NCI-H526 (cell line): ENCODE measurements around the gene PHF23.

ENCODE experiments used
- DNase-seq, 2 experiments: peaks; one replicate each; lab custom pipeline; 2025; lab: John Stamatoyannopoulos, UW

PHF23 gene

DNA sequence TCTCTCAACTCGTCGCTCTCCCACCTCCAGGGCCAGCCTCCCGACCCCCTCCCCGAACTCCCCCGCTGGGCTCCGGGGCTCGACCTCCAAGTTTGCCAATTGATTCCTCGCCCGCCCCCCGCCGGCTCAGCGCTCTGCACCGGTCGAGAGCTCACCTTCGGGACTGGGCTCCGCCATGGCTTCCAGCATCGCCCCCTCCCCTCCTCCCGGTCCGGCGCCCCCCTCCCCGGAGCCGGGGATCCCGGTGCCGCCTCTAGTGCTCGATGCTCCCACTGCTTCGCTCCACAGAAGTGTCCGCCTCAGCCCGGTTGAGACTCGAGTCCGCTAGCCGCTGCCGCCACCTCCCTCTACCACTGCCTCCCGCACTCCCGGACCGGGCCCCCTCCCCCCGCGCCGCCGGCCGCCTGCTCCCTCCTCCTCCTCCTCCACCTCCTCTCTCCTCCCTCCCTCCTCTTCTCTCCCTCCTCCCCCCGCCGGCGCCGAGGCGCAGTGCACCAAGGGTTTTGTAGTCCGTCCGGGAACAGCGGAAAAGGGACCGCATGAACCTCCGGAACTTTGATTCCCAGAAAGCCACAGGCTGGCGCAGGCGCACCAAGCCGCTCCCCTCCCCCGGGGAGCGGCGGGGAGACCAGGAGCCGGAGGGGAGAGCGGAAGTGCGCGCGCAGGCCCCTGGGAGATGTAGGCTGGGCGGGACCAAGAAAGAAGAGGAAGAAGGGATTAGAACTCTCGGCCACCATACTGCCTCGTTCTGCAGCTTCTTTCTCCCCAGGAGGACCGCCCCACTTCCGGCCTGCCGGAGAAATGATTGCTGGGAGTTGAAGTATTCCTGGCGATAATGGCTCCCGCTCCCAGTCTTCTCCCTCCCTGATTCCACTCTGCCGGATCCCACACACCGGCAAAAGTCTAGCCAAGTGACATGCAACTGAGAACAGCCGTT lies at the start of gene PHF23:
TSS of gene PHF23 (minus strand) at position 367 of the 937 bp plus-strand sequence. CDS start at position 189, 178 bp downstream.
- DNase-seq: peak; percentile 97 to 98

DNA sequence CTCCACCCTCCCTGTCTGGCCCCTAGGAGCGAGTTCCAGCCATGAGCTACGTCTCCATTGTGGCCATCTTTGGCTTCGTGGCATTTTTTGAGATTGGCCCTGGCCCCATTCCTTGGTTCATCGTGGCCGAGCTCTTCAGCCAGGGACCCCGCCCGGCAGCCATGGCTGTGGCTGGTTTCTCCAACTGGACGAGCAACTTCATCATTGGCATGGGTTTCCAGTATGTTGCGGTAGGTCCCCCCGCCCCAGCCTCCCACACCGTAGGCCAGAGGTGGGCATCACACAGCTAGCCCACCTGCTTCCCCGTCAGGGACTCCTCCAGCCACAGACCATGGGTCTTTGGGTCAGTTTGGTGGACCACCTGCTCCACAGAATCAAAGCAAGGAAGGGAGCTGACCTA lies 46.4 kb upstream of the PHF23 start:
- no peak for DNase-seq

DNA sequence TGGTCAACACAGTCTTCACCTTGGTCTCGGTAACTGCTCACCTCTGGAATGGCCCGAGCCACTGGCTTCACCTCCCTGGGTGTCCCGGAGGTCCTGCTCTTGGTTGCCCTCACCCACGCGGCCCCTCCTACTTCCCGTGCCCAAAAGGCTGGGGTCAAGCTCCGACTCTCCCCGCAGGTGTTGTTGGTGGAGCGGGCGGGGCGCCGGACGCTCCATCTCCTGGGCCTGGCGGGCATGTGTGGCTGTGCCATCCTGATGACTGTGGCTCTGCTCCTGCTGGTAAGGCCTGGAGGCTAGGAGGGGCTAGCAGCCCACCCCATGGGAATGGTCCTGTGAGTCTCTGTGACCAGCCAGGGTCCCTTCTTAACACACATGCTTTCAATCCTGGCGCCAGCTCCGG lies 45.7 kb upstream of the PHF23 start:
- no peak for DNase-seq

DNA sequence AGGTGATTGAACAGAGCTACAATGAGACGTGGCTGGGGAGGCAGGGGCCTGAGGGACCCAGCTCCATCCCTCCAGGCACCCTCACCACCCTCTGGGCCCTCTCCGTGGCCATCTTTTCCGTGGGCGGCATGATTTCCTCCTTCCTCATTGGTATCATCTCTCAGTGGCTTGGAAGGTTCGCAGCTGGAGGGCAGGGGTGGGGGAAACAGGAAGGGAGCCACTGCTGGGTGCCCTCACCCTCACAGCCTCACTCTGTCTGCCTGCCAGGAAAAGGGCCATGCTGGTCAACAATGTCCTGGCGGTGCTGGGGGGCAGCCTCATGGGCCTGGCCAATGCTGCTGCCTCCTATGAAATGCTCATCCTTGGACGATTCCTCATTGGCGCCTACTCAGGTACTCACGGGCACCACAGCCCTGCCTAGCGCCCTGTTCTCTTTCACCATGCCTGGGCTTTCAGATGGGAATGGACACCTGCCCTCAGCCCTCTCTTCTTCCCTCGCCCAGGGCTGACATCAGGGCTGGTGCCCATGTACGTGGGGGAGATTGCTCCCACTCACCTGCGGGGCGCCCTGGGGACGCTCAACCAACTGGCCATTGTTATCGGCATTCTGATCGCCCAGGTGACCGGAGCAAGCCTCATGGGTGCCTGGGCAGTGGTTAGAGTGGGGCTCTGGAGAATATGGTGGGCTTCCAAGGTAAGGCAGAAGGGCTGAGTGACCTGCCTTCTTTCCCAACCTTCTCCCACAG lies 44.4 kb upstream of the PHF23 start:
- no peak for DNase-seq

DNA sequence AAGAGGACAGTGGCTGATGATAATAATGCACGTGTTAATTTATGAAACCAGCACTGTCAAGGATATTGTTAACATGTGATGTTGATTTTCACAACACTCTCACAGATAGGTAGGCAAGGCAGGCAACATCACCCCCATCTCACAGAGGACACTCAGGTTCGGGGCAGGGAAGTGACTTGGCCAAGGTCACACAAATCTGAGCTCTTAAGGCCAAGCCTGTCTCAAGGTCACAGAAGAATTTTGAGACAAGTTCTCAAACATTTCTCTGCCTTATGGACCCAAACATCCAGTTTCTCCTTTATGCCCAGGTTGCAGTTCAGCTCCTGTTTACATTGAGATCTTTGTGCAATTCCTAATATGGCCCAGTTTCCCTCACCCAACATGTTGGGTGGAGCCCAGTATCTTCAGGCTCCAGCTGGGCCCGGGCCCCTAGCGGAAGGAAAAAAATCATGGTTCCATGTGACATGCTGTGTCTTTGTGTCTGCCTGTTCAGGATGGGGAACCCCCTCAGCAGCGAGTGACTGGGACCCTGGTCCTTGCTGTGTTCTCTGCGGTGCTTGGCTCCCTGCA lies 43.6 kb upstream of the PHF23 start:
- peak in 1 of 2 experiments; percentile 19 for DNase-seq

DNA sequence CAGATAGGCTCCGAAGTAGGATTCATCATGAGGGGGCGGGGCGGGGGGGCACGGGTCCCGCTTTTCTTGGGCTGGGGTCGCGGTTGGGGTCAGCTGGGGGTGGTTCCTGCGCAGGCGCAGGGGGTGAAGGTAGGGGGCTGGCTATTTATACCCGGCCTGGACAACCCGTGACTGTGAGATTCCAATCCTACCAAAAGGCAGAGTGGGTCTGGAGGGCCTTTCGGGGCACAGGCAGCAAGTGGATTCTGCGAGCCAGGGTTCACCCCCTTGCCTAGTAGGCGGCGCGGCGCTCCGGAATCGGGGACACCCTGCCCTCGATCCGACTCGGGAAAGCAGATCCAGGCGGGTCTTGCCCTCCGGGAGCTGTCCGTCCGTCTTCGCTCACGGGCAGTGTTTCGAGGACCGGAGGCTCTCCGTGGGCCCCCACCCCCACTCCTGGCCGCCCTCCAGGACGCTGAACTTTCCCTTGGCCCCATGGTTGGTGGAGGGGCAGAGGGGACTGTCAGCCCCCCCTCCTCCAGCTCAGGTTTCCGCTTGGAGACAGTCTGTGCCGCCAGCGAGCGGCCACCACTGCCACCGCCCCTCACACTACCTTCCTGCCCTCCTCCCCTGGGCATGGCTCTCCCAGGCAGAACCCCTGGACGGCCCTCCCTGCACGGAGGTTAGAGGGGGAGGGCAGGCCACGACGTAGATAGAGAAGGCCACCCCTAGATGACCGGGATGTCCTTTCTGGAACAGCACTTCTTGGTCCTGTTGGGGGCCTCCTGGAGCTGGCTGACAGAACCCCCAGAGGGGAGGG lies 42.9 kb upstream of the PHF23 start:
- peak in 1 of 2 experiments; percentile 39 for DNase-seq

DNA sequence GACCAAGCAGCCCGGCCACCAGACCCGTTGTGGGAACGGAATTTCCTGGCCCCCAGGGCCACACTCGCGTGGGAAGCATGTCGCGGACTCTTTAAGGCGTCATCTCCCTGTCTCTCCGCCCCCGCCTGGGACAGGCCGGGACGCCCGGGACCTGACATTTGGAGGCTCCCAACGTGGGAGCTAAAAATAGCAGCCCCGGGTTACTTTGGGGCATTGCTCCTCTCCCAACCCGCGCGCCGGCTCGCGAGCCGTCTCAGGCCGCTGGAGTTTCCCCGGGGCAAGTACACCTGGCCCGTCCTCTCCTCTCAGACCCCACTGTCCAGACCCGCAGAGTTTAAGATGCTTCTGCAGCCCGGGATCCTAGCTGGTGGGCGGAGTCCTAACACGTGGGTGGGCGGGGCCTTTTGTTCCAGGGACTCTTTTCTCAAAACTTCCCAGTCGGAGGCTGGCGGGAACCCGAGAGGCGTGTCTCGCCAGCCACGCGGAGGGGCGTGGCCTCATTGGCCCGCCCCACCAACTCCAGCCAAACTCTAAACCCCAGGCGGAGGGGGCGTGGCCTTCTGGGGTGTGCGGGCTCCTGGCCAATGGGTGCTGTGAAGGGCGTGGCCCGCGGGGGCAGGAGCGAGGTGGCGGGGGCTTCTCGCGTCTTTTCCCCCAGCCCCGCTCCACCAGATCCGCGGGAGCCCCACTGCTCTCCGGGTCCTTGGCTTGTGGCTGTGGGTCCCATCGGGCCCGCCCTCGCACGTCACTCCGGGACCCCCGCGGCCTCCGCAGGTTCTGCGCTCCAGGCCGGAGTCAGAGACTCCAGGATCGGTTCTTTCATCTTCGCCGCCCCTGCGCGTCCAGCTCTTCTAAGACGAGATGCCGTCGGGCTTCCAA lies 42.1 kb upstream of the PHF23 start, which contains the start of gene SLC2A4:
TSS of gene SLC2A4 (plus strand) at position 645 of the 879 bp plus-strand sequence. CDS start at position 862, 217 bp downstream.
- DNase-seq: peak; percentile 87 to 96

DNA sequence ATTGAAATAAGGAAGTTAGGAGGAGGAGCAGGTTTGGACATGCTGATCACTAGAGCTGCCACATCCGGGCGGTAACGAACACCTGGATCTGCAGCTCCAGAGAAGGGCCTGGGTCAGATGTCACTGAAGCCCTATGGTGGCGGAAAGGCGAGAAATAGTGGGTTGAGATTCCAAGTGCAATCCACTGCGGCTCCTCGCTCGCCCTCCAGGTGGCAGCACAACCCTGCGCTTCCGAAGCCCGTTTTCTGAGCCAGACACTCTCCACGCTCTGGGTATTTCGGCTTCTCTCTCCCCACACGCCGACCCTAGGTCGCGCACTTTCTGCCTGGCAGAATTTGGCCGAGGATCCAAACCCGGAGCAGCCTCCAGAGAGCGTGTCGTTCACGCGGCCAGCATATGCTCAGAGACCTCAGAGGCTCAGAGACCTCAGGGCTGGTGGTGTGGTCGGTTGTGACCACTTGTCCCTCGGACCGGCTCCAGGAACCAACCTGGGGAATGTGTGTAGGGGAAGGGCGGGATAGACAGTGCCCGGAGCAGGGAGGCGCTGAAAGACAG lies 41.3 kb upstream of the PHF23 start:
- DNase-seq: peak; percentile 70 to 86

DNA sequence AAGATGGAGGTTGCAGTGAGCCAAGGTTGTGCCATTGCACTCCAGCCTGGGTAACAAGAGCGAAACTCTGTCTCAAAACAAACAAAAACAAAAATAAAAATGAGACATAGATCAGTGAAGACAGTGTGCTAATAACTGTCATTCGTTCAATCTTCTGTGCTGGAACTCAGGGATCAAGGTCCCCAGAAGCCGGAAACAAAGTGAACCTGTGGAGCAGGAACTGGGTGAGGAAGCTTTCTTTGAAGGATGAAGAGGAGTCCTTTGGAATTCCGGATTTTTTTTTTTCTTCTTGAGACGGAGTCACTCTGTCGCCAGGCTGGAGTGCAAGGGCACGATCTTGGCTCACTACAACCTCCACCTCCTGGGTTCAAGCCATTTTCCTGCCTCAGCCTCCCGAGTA lies 40.2 kb upstream of the PHF23 start:
- no peak for DNase-seq

DNA sequence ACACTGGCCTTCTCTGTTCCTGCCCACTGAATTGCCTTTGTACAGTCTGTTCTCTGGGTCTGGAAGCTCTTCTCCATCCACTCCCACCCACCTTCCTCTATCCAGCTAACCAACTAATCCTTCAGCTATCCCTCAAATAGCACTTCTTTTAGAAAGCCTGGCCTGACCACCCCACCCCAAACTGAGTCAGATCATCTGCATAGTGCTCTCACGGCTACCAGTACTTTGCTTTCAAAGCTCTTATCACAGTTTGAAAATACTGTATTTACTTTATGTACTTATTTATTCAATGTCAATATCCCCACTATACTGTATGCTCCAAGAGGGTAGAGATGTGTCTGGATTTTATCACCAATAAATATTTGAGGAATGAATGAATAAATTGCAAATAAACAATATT lies 27.5 kb upstream of the PHF23 start:
- no peak for DNase-seq

DNA sequence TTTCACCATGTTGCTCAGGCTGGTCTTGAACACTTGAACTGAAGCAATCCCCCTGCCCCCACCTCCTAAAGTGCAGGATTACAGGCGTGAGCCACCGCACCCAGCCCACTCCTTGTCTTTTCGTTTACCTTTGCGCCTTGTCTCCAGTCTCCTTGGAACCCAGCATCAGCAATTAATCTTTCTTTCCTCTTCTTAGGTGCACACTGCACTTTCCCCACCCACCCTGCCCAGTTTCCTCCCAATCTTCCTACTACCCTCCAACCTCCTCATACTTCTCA lies 24.5 kb upstream of the PHF23 start:
- DNase-seq: no peak

DNA sequence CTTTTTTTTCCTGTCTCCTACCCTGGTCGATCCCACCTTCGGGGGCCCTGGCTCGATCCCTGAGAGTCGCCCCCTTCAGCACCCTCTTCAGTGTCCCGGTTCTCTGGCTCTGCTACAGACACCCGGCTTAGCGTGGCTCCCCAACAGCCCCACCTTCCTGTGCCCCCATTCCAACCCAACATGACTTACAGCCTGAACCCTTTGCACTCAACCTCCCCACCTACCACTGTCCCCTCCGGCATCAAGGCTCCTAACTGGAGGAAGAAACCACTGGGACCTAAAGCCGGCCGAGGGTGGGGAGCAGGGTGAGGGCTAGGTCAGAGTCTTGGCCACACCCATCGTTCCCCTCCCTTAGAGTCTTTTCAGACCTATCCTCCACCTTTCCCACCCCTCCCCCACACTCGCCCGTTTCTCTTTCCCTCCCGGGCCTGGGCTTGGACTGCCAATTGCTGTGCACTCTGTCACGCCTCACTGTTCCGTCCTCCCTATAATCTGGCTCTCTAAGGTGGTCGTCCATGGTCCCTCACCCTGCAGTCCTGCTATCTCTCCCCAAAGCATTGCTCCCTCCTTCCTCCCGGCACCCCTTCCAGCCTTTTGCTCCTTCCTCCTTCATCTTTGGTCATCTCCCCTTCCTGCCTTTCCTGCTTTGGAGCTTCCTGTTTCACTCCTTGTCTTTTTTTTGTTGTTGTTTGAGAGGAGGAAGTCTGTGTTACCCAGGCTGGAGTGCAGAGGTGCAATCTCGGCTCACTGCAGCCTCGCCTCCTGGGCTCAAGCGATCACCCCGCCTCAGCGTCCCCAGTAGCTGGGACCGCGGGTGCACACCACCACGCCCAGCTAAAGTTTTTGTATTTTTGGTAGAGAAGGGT lies 23.9 kb upstream of the PHF23 start:
- peak; percentile 34 to 70 for DNase-seq

DNA sequence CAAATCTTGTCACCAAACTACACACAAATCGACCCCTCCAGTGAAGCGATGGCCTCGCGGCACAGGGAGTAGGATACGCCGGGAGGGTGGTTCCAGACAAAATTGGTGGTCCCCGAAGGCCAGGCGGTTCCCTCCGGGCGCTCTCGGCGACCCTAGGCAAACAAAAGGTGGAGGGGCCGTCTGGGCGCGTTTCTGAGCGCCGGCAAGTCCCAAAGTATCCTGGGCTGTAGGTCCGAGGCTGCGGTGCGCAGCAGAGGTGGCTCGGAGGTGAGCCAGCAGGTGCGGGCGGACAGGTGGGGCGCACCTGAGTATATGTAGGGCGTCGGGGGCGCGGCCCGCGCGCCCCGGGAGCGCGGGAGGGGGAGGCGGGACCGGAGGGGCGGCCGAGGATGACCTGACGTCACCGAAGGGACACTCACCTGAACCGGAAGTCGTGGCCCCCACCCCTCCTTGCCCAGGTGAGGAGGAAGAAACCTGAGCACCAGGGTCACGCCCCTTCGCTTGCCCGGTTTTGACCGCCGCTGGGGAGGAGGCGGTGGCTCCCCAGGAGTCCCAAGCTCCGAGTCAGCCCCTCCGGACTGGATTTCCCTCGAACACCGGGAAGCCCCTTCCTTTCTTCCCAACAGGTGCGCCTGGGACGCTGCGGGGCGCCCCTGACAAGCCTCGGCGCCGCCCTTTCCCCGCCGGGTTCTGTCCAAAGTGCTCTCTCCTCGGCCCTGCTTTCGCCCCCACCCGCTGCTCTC lies 23.1 kb upstream of the PHF23 start, which contains the start of gene CLDN7:
TSS of gene CLDN7 (minus strand) at position 287 of the 743 bp plus-strand sequence. CDS start 435 bp downstream, outside the sequence.
- DNase-seq: peak; percentile 65 to 91

DNA sequence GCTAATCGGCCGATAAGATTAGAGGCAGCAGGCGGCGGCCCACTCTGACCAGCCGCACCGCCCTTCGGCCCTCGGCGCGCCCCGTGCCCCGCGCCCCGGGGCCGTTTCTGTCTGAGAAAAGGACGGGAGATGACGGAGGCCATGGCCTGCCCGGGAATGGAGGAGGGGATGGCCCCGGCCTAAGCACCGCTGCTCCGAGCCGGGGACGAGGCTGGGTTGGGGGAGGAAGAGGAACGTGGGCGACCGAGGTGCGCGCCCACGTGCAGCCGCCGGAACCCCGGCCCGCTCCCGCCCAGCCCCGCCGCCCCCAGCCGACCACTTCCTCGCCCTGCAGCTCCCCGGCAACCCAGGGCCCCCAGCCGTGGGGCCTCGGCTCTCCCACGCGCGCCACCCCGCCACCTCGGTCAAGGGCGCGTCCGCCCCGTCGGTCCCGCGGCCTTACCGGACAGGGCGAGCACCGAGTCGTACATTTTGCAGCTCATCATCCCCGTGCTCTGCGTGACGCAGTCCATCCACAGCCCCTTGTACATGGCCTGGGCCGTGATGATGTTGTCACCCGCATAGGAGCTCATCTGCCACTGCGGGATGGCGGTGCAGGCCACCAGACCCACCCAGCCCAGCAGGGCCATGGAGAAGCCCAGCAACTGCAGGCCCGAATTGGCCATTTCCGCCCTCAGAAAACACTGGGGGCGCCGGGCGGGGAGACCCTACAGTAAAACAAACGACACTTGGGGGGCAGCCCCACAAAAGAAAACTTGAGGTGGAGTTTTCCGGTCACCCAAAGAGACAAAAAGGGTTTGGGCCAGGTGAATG lies 22.3 kb upstream of the PHF23 start:
- peak in 1 of 2 experiments; percentile 38 for DNase-seq

DNA sequence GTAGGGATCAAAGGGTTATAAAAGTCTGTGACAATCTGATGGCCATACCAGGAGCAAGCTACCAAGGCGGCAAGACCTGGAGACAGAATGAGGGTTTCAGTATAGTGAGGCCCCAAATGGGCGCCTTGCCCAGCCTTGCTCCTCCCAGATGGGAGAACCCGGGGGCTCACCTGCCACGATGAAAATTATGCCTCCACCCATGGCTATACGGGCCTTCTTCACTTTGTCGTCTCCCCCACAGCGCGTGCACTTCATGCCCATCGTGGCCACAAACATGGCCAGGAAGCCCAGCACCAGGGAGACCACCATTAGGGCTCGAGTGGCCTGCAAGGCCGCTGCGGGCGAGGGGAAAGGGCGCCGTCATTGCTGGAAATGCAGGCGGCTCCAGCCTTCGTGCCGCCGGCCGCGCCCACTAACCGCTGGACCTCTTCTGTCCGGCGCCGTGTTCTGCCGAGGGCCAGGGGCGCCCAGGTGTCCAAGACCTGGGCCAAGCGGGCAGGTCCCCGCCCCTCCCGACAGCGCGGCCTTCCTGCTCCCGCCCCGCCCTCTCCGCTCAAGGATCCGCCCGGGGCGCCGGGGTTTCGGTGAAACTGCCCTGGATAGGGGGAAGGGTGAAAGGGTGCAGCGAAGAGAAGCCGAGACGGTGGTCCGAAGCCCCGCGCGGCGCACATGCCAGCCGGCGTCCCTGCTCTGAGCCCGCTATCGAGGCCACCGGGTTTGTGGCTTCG lies 21.6 kb upstream of the PHF23 start:
- peak in 1 of 2 experiments; percentile 61 for DNase-seq

DNA sequence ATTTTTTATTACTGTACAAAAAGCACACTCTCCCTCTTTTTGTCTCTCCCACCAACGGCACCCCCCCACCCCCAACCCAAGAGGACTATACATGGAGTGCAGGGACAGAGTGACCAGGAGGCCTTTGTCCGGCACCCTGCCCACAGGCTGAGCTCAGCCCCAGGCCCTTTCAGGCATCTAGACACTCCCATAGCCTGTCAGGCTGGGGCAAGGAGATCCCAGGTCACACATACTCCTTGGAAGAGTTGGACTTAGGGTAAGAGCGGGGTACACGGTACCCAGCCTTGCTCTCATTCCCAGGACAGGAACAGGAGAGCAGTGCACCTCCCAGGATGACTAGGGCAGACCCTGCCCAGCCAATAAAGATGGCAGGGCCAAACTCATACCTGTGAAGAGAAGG lies 20.9 kb upstream of the PHF23 start:
- DNase-seq: no peak

DNA sequence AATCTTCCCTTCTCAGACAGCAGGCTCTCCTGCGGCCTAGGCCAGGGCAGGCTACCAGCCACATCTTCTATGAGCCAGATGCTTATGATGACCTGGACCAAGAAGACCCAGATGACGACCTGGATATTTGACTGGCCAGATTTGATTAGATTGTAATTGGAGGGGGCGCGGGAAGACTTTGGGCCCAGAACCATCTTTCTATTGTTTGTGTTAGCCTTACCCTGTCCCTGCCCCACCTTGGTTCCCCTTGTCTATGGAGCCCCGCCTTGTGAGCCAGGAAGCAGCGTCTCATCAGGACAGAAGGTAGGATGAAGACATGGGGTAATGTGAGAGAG lies 20.3 kb upstream of the PHF23 start:
- no peak for DNase-seq
